Stimulated activated CD8-positive, alpha-beta memory T cell treated with anti-CD3 and anti-CD28 coated beads, Interleukin-7, amount 100 ng/mL, for 24 hours (primary cell): ENCODE data around the gene MFAP2.
"Not testable (repeated sequence)": the region's sequence is repeated elsewhere in the genome, so short reads cannot be mapped to it uniquely, and the experiment has no call there.

Source experiments
- DNase-seq: peaks from one replicate; pipeline ENCODE4 v3.0.0-alpha.2; 2020; ENCODE audit warnings: low read depth

The MFAP2 gene

DNA sequence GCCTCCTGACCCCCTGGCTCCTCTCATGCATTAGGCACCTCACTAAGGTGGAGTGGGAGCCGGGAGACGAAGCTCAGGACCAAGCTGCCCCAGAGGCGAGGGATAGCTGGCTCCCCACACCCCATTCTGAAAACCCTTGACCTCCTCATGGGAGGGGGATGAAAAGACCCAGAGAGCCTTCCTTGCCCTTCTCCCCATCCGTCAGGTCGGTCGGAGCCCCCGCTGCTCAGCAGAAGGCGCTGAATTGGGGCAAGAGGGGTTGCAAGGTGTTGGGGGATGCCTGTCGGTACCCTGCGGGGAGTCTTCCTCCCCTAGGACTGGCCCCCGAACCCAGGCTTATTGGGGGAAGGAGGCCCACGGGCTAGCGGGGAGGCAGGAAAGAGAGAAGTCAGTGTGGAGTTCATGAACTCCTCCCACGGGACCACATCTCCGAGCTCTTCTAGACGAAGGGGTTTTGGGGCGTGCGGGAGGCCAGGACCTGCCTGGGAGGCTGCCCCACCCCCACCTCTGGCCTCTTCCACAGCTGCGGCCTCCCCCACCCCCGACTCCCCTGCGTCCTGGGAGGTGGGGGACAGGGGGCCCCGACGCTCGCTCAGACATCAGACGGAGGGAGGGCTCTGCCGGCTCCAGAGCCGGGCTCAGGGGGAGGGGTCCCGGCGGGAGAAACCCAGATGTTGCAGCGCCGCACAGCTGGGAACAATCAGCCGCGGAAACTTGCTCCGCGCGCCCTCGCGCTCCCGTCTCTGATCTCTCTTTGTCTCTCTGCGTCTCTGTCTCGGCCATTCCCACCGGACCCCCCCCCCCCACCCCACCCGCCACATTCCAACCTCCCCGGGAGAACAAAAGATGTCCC is 719 bp downstream of the MFAP2 start:
- no peak for DNase-seq

- DNase-seq: no peak
Observed at GRCh38 chr1:16978567-16979474, 1.6 kb downstream of the MFAP2 start.

GRCh38 chr1:16978139-16978538 is 2.3 kb downstream of the MFAP2 start:
- DNase-seq: no peak

DNA sequence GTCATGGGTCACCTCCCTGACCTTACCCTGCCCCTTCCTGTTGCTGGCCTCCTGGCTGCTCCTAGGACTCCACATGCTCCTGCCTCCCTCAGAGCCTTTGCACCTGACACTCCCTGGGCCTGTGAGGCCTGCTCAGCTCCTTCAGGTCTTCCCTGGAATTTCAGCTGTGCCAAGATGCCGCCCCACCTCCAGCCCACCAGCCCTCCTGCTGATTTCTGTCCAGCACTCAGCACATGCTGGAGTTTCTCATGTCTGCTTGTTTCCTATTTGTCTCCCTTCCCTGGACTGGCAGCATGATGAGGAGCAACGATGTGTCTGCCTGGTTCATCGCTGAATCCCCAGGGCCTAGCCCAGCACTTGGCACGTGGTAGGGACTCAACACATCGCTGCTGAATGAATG is 3.0 kb downstream of the MFAP2 start:
- no peak for DNase-seq

DNA sequence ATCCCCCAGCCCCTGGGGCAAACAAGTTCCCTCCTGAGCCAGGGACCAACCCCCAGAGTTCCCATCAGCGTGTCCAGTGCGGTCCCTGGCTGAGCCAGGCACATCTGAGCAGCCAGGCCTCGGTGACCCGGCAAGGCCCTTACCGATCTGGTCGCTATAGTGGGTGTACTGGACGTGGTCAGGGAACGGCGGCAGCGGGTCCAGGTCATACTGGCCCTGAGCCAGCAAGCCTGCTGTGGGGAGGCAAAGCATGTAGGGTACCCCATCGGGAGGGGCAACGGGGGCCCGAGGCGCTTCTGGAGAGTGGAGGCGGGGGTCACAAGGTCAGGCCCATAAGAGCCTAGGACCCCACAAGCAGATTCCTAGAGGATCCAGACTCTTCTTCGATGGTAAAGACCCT is 3.5 kb downstream of the MFAP2 start:
- DNase-seq: no peak

- DNase-seq: no peak
Observed at GRCh38 chr1:16975838-16976237, 4.6 kb downstream of the MFAP2 start.

- DNase-seq: no peak
Observed at GRCh38 chr1:16975211-16975610, 5.2 kb downstream of the MFAP2 start.

GRCh38 chr1:16973215-16973614 is 7.2 kb downstream of the MFAP2 start:
- no peak for DNase-seq

- no peak for DNase-seq
Observed at GRCh38 chr1:16972189-16972895, 8.1 kb downstream of the MFAP2 start.

- DNase-seq: no peak
Observed at GRCh38 chr1:16971341-16972188, 8.9 kb downstream of the MFAP2 start.

DNA sequence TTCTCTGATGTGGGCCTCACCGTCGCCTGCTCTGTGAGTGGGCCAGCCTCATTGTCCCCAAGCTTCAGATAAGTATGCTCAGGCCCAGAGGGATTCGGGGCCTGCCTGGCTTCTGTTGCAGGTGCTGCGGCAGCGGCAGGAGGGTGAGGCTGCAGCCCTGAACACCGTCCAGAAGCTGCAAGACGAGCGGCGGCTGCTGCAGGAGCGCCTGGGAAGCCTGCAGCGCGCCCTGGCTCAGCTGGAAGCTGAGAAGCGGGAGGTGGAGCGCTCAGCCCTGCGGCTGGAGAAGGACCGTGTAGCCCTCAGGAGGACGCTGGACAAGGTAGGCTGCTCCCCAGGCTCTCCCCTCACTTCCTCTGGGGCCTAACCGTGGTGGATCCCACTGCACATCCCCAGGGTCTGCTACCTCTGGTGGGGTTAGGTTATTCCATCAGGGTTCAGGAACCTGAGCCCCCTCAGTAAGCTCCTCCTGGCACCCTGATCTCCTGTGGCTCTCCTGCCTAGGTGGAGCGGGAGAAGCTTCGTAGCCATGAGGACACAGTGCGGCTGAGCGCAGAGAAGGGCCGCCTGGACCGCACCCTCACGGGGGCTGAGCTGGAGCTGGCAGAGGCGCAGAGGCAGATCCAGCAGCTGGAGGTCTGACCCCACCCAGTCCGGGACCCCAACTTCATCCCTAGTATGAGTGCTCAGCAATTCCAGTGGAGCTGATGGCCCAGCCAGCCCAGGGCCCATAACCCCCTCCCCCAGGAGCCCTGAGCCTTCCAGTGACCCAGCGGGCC is 10.1 kb downstream of the MFAP2 start:
- DNase-seq: no peak

DNA sequence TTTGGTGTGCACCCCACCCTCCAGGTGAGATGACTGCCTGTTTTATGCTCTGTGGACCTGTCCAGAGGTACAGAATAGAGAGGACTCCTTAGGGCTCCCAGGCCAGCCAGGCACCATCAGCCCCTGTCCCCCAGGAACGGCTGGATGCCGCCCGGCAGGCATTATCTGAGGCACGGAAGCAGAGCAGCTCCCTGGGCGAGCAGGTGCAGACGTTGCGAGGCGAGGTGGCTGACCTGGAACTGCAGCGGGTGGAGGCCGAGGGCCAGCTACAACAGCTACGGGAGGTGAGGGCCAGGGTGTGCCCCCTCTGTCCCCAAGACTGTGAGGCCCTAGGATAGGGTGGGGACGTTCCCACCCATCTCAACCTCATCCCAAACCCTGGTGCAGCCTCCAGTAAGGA is 10.8 kb downstream of the MFAP2 start:
- no peak for DNase-seq

DNA sequence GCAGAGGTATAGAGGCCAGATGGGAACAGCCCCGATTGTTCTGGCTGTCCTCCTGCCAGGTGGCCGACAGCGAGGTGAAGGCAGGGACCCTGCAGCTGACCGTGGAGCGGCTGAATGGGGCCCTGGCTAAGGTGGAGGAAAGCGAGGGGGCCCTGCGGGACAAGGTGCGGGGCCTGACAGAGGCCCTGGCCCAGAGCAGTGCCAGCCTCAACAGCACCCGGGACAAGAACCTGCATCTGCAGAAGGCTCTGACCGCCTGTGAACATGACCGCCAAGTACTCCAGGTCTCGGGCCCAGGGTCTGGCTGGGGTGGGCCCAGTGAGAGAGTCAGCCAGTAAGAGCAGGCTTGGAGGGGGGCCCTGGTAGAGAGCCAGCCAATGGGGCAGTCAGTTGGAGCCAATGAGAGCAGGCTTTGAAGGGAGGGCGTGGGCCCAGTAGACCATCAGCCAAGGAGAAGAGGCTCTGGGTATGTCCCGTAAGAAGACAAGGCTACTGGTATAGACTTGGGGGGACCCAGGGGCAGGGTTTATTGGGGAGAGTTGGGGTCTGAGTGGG is 11.3 kb downstream of the MFAP2 start:
- no peak for DNase-seq

- DNase-seq: no peak
Observed at GRCh38 chr1:16968372-16968771, 12.0 kb downstream of the MFAP2 start.

DNA sequence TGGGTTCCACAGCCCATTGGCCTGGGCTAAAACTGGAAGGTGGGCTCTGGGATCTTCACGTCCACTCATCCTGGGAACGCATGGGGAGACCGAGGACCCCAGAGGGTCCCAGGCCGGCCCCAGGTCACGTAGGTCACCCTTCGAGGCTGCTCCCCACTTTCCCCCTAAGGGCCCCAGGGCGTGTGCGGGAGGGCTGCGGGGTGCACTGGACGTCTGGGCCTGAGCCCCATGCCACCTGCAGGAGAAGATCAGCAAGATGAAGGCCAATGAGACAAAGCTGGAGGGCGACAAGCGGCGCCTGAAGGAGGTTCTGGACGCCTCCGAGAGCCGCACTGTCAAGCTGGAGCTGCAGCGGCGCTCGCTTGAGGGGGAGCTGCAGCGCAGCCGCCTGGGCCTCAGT is 12.5 kb downstream of the MFAP2 start:
- DNase-seq: no peak

- no peak for DNase-seq
Observed at GRCh38 chr1:16967095-16967575, 13.3 kb downstream of the MFAP2 start.

GRCh38 chr1:16966282-16966681 is 14.1 kb downstream of the MFAP2 start:
- no peak for DNase-seq

- no peak for DNase-seq
Observed at GRCh38 chr1:16965486-16966067, 14.8 kb downstream of the MFAP2 start.

DNA sequence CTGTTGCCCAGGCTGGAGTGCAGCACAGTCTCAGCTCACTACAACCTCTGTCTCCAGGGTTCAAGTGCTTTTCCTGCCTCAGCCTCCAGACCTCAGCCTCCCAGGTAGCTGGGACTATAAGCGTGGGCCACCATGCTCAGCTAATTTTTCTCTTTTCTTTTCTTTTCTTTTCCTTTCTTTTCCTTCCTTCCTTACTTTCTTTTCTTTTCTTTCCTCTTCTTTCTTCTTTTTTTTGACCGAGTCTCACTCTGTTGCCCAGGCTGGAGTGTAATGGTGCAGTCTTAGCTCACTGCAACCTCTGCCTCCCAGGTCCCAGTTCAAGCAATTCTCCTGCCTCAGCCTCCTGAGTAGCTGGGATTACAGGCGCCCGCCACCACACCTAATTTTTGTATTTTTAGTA is 16.3 kb downstream of the MFAP2 start:
- DNase-seq: not testable (repeated sequence)
